ENCODE measurements around the gene TMEM240.

TMEM240 gene

GRCh38 chr1:1540818-1541628, 599 bp upstream of the TMEM240 start:
- Histone ChIP-seq H3K27me3 (peaks cover 21 to 42% (median 30%) of the 10 kb centered on the region in 11 experiments), H3K36me3 (peaks cover 31 to 52% (median 45%) of the 10 kb centered on the region in 11 experiments), H3K27ac (no peak overlapping the region), H3K4me3 (peak overlapping the region in 5 of 10 experiments; percentile 12 to 41 (median 14); a peak in 5 of 20 replicates), H3K9me3 (replicated peaks in 1 of 11) (no peaks in the 10 kb centered on the region), H3K9ac (peak overlapping the region in 5 of 11 experiments; percentile 22 to 50 (median 33); a peak in 6 of 22 replicates), H3K4me2 (peak overlapping the region; percentile 48 to 71 (median 57); a peak in 21 of 22 replicates), H4K20me1 (peaks cover 37 to 92% (median 80%) of the 10 kb centered on the region in 11 experiments; a peak in 21 of 22 replicates), H3K4me1 (peaks cover 0 to 11% (median 6%) of the 10 kb centered on the region in 10 experiments; a peak in 10 of 20 replicates)
- TF ChIP-seq Cebpa-rat (IDR thresholded peaks at IDR 0.05), result no peak

GRCh38 chr1:1539310-1540089, 924 bp downstream of the TMEM240 start:
- Histone ChIP-seq H3K9ac (peak overlapping the region in 4 of 11 experiments; percentile 24 to 56 (median 46); a peak in 5 of 22 replicates), H3K4me3 (peak overlapping the region in 6 of 10 experiments; percentile 12 to 52 (median 40); a peak in 9 of 20 replicates), H3K9me3 (replicated peaks in 1 of 11) (no peaks in the 10 kb centered on the region), H3K4me2 (peak overlapping the region in 10 of 11 experiments; percentile 35 to 72 (median 60); a peak in 17 of 22 replicates), H3K27me3 (peaks cover 21 to 42% (median 30%) of the 10 kb centered on the region in 11 experiments), H4K20me1 (peaks cover 28 to 87% (median 65%) of the 10 kb centered on the region in 11 experiments; a peak in 21 of 22 replicates), H3K4me1 (peaks cover 0 to 13% (median 7%) of the 10 kb centered on the region in 10 experiments; a peak in 16 of 20 replicates), H3K36me3 (peaks cover 31 to 40% (median 36%) of the 10 kb centered on the region in 11 experiments), H3K27ac (no peak overlapping the region)
- TF ChIP-seq Cebpa-rat (IDR thresholded peaks at IDR 0.05), result no peak

GRCh38 chr1:1538989-1539309, 1.5 kb downstream of the TMEM240 start:
- no peak for TF ChIP-seq Cebpa-rat (IDR thresholded peaks at IDR 0.05)
- Histone ChIP-seq H3K9ac (no peak overlapping the region), H3K27me3 (peaks cover 21 to 42% (median 30%) of the 10 kb centered on the region in 11 experiments), H3K27ac (no peak overlapping the region), H3K4me3 (peak overlapping the region in 1 of 10 experiments; percentile 52; a peak in 1 of 20 replicates), H3K4me1 (peaks cover 0 to 18% (median 13%) of the 10 kb centered on the region in 10 experiments; a peak in 16 of 20 replicates), H3K36me3 (peaks cover 31 to 39% (median 33%) of the 10 kb centered on the region in 11 experiments), H3K4me2 (peak overlapping the region in 8 of 11 experiments; percentile 35 to 72 (median 62); a peak in 8 of 22 replicates), H4K20me1 (peaks cover 27 to 87% (median 64%) of the 10 kb centered on the region in 11 experiments; a peak in 21 of 22 replicates), H3K9me3 (replicated peaks in 1 of 11) (no peaks in the 10 kb centered on the region)

- Histone ChIP-seq H3K4me1 (peaks cover 0 to 25% (median 15%) of the 10 kb centered on the region in 10 experiments; a peak in 16 of 20 replicates), H3K4me2 (no peak overlapping the region), H3K27ac (no peak overlapping the region), H3K27me3 (peaks cover 21 to 42% (median 30%) of the 10 kb centered on the region in 11 experiments), H3K4me3 (no peak overlapping the region), H3K9me3 (replicated peaks in 1 of 11) (no peaks in the 10 kb centered on the region), H4K20me1 (peaks cover 25 to 87% (median 61%) of the 10 kb centered on the region in 11 experiments; a peak in 21 of 22 replicates), H3K9ac (no peak overlapping the region), H3K36me3 (peaks cover 25 to 32% (median 27%) of the 10 kb centered on the region in 11 experiments)
- TF ChIP-seq Cebpa-rat (IDR thresholded peaks at IDR 0.05), result no peak
Measured at GRCh38 chr1:1538334-1538733, 2.1 kb downstream of the TMEM240 start.

- Histone ChIP-seq H3K9ac (no peak overlapping the region), H3K27me3 (peaks cover 21 to 42% (median 30%) of the 10 kb centered on the region in 11 experiments), H3K36me3 (peaks cover 19 to 30% (median 21%) of the 10 kb centered on the region in 11 experiments), H4K20me1 (peaks cover 19 to 87% (median 55%) of the 10 kb centered on the region in 11 experiments; a peak in 21 of 22 replicates), H3K4me1 (peaks cover 0 to 26% (median 15%) of the 10 kb centered on the region in 10 experiments; a peak in 16 of 20 replicates), H3K4me3 (no peak overlapping the region), H3K4me2 (no peak overlapping the region), H3K9me3 (replicated peaks in 1 of 11) (no peaks in the 10 kb centered on the region), H3K27ac (no peak overlapping the region)
- no peak for TF ChIP-seq Cebpa-rat (IDR thresholded peaks at IDR 0.05)
Measured at GRCh38 chr1:1537626-1538250, 2.7 kb downstream of the TMEM240 start.

- H3K4me1 ChIP-seq, result peaks cover 0 to 26% (median 15%) of the 10 kb centered on the region in 10 experiments; a peak in 16 of 20 replicates
- peaks cover 14 to 84% (median 48%) of the 10 kb centered on the region in 11 experiments; a peak in 21 of 22 replicates for H4K20me1 ChIP-seq
- H3K27ac ChIP-seq, result no peak overlapping the region
- peaks cover 0 to 4% (median under 1%) of the 10 kb centered on the region in 11 experiments; a peak in 8 of 22 replicates for H3K9me3 ChIP-seq (replicated peaks in 1 of 11)
- no peak for TF ChIP-seq Cebpa-rat (IDR thresholded peaks at IDR 0.05)
- no peak overlapping the region for H3K4me2 ChIP-seq
- H3K27me3 ChIP-seq, result peaks cover 21 to 41% (median 30%) of the 10 kb centered on the region in 11 experiments
- H3K9ac ChIP-seq, result no peak overlapping the region
- H3K4me3 ChIP-seq, result no peak overlapping the region
- H3K36me3 ChIP-seq, result peaks cover 12 to 28% (median 15%) of the 10 kb centered on the region in 11 experiments; a peak in 21 of 22 replicates
Measured at GRCh38 chr1:1536938-1537546, 3.4 kb downstream of the TMEM240 start.

GRCh38 chr1:1536019-1536937, 4.1 kb downstream of the TMEM240 start:
- no peak overlapping the region for H3K27ac ChIP-seq
- H3K27me3 ChIP-seq, result peaks cover 19 to 33% (median 28%) of the 10 kb centered on the region in 11 experiments
- no peak overlapping the region for H3K4me3 ChIP-seq
- peaks cover 0 to 26% (median 15%) of the 10 kb centered on the region in 10 experiments; a peak in 16 of 20 replicates for H3K4me1 ChIP-seq
- H3K9ac ChIP-seq, result no peak overlapping the region
- peaks cover 7 to 78% (median 40%) of the 10 kb centered on the region in 11 experiments; a peak in 21 of 22 replicates for H4K20me1 ChIP-seq
- H3K4me2 ChIP-seq, result no peak overlapping the region
- H3K36me3 ChIP-seq, result peaks cover 6 to 25% (median 10%) of the 10 kb centered on the region in 11 experiments; a peak in 21 of 22 replicates
- no peak for TF ChIP-seq Cebpa-rat (IDR thresholded peaks at IDR 0.05)
- H3K9me3 ChIP-seq (replicated peaks in 1 of 11), result peaks cover 6 to 11% (median 8%) of the 10 kb centered on the region in 11 experiments; a peak in 19 of 22 replicates
